ENCODE results near the gene MACC1.

MACC1 gene

DNA sequence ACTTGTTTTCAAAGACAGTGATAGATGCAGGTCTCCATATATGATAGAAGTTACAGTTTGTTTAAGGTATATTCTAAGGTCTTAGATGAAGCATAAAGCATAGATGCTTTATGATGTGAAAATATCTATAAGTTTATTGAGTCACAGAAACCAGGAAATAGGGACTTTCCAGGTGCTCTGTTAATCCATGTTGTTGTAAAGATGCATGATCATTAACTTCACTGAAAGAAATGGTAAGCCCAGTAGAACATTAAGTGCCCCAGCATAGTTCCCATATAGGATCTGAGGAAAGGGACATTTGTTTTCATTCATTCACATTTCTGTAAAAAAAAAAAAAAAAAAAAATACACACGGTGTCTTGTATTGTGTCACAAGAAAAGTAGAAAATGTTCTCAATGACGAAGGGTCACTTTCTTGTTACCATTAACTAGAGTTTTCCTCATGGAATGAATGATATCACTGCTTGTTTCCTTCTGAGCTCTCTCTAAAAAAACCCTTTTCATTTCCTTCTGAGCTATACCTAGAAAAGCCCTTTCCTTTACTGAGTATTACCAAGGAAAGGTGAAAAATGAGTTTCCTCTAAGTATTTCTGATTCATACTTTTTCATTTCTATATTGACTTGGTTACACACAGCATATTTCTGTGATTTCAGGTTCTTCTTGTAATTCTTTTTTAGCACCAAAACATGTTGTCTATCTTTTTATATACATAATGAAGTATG is 105.2 kb downstream of the MACC1 start:
- H3K4me3 ChIP-seq (ENCODE audit: low read depth, low read length): no peak overlapping the region
- TF ChIP-seq, protein P1, sequence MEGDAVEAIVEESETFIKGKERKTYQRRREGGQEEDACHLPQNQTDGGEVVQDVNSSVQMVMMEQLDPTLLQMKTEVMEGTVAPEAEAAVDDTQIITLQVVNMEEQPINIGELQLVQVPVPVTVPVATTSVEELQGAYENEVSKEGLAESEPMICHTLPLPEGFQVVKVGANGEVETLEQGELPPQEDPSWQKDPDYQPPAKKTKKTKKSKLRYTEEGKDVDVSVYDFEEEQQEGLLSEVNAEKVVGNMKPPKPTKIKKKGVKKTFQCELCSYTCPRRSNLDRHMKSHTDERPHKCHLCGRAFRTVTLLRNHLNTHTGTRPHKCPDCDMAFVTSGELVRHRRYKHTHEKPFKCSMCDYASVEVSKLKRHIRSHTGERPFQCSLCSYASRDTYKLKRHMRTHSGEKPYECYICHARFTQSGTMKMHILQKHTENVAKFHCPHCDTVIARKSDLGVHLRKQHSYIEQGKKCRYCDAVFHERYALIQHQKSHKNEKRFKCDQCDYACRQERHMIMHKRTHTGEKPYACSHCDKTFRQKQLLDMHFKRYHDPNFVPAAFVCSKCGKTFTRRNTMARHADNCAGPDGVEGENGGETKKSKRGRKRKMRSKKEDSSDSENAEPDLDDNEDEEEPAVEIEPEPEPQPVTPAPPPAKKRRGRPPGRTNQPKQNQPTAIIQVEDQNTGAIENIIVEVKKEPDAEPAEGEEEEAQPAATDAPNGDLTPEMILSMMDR (IDR thresholded peaks at IDR 0.05; ENCODE audit: low read depth, low read length, missing control alignments): no peak
- no peak for DNase-seq (ENCODE audit: low read depth)

DNA sequence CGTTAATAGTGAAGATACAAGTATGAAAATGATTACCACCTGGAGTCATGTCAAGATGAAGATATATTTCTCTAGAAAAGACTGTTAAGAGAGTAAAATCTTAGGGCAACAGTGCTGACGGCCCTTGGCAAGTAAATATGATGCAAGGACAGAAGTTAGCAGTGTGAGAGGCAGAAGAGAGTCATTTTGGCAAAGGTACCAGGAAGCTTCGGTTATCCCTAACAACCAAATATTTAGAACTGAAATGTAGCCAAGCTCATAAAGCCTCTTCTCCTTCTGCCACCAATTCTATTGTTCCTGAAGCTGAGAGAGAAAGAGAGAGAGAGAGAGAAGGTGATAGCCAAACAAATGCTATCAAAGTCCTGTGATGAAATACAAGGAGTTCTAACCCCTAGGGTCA is 109.6 kb downstream of the MACC1 start:
- no peak for DNase-seq (ENCODE audit: low read depth)
- no peak overlapping the region for H3K4me3 ChIP-seq (ENCODE audit: low read depth, low read length)
- TF ChIP-seq, protein P1 (IDR thresholded peaks at IDR 0.05; ENCODE audit: low read depth, low read length, missing control alignments): no peak

DNA sequence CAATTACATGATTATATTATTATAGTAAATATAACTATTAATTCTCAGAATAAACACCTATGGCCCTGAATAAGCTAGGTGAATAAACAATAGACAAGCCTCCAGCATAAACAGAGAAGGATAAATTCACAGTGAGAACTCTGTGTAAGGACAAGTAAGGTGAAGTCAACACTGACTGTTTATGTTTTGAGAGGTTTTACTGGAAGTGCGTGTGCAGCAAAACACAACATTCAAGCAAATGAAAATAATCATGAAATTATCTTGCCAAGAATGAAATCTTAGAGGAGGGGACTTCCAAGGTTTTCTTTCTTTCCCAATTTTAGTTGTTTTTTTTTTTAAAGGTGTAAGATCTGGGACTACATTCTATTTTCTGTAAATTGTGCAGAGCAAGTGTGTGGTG is 112.5 kb downstream of the MACC1 start:
- DNase-seq (ENCODE audit: low read depth): no peak
- H3K4me3 ChIP-seq (ENCODE audit: low read depth, low read length): no peak overlapping the region
- TF ChIP-seq, protein P1 (IDR thresholded peaks at IDR 0.05; ENCODE audit: low read depth, low read length, missing control alignments): no peak

DNA sequence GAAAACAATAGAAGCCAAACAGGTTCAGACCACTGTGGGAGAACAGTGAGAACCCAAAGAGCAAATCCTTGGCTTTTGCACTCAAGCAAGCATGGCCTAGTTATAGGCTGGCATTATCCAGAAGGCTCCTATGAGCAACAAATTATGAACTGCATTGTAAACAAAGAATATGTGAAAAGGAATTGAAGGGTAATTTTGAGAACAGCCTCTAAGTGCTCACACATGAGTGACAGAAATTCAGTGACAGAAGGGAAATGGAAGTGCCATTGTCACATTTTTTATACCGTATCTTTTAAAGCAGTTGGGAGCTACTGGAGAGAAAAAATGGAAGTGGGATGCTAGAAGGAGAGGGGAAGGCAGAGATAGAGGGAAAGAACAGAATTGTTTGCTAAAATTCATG is 114.2 kb downstream of the MACC1 start:
- no peak for DNase-seq (ENCODE audit: low read depth)
- no peak overlapping the region for H3K4me3 ChIP-seq (ENCODE audit: low read depth, low read length)
- TF ChIP-seq, protein P1 (IDR thresholded peaks at IDR 0.05; ENCODE audit: low read depth, low read length, missing control alignments): no peak

DNA sequence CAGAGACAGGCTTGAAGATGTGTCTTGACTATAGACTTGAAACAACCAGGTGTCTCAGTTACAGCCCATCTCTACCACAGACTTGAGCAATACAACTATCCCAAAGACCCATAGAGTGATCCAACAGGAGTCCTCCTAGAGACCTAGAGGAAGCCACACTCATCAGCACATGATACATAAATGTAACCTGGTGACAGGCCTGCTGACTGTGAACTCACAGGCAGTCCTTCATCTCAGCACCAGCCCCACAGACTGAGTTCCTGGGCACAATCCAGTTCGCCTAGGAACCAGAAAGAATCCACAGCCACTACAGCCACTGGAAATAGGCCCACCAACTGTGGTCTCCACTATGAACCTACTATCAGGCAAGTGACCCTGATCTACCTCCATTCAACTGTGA is 121.3 kb downstream of the MACC1 start:
- TF ChIP-seq, protein P1 (IDR thresholded peaks at IDR 0.05; ENCODE audit: low read depth, low read length, missing control alignments): no peak
- H3K4me3 ChIP-seq (ENCODE audit: low read depth, low read length): no peak overlapping the region
- no peak for DNase-seq (ENCODE audit: low read depth)

DNA sequence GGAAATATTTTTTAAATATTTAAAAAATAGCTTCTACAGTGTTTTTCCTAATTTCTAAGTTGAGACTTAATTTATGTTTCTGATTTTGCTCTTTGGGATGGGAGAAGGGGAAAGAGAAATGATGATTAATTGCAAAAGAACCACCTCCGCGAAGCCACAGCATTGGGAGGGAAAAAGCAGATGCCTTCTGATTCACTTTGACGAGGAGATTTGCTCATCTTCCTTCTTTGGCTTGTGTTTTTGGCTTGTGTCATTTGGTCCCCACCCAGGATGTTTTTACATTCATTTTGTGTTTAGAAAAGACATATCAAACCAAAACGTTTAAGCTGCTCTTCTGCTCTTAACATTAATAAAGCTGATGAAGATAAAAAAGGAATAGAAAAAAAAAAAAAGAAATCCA is 121.7 kb downstream of the MACC1 start:
- no peak for DNase-seq (ENCODE audit: low read depth)
- no peak overlapping the region for H3K4me3 ChIP-seq (ENCODE audit: low read depth, low read length)
- TF ChIP-seq, protein P1 (IDR thresholded peaks at IDR 0.05; ENCODE audit: low read depth, low read length, missing control alignments): no peak

DNA sequence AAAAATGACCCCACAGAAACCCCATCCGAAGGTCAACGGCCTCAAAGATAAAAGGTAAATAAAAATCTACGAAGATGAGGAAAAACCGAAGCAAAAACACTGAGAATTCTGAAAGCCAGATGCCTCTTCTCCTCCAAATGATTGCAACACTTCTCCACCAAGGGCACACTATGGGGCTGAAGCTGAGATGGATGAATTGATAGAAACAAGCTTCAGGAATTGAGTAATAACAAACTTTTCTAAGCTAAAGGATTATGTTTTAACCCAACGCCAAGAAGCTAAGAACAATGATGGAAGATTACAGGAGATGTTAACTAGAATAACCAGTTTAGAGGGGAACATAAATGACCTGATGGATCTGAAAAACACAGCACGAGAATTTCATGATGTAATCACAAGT is 127.8 kb downstream of the MACC1 start:
- no peak for DNase-seq (ENCODE audit: low read depth)
- TF ChIP-seq, protein P1 (IDR thresholded peaks at IDR 0.05; ENCODE audit: low read depth, low read length, missing control alignments): no peak
- no peak overlapping the region for H3K4me3 ChIP-seq (ENCODE audit: low read depth, low read length)

Data from GM12864 (cell line).